ENCODE measurements around the gene SLC13A3.

DNA sequence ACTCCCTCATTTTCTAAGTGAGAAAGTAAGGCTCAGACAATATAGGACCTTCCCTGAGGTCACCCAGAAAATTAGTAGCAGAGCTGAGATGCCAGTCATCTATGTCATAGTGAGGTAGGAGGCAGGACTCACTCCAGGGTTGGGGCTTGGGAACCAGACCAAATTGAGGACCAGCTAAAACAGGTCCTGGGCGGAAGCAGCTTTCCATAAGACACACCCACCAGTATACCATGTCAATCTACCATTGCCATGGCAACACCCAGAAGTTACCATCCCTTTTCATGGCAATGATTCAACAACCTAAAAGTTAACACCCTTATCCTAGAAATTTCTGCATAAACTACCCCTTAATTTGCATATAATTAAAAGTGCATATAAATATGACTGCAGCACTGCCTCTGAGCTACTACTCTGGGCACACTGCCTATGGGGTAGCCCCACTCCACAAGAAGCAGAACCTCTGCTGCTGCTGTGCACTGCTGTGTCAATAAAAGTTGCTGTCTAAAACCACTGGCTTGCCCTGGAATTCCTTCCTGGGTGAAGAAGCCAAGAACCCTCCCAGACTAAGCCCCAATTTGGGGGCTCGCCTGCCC lies 70.5 kb downstream of the SLC13A3 start:
- TF ChIP-seq, protein P1, sequence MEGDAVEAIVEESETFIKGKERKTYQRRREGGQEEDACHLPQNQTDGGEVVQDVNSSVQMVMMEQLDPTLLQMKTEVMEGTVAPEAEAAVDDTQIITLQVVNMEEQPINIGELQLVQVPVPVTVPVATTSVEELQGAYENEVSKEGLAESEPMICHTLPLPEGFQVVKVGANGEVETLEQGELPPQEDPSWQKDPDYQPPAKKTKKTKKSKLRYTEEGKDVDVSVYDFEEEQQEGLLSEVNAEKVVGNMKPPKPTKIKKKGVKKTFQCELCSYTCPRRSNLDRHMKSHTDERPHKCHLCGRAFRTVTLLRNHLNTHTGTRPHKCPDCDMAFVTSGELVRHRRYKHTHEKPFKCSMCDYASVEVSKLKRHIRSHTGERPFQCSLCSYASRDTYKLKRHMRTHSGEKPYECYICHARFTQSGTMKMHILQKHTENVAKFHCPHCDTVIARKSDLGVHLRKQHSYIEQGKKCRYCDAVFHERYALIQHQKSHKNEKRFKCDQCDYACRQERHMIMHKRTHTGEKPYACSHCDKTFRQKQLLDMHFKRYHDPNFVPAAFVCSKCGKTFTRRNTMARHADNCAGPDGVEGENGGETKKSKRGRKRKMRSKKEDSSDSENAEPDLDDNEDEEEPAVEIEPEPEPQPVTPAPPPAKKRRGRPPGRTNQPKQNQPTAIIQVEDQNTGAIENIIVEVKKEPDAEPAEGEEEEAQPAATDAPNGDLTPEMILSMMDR (conservative IDR thresholded peaks at IDR 0.05 in 1 of 2, IDR thresholded peaks at IDR 0.05 in 1 of 2; ENCODE audit: extremely low read depth in 1 of 2, insufficient read depth in 1 of 2, low read depth in 1 of 2, low read length in 2 of 2), result no peak
- no peak for TF ChIP-seq EZH2 (IDR thresholded peaks at IDR 0.05; ENCODE audit: borderline replicate concordance, low read length)

Data from mammary epithelial cell (primary cell).